ENCODE results near the gene GNAZ.

The GNAZ gene

GRCh38 chr22:23161029-23161428, 90.7 kb downstream of the GNAZ start:
- no peak for DNase-seq

DNA sequence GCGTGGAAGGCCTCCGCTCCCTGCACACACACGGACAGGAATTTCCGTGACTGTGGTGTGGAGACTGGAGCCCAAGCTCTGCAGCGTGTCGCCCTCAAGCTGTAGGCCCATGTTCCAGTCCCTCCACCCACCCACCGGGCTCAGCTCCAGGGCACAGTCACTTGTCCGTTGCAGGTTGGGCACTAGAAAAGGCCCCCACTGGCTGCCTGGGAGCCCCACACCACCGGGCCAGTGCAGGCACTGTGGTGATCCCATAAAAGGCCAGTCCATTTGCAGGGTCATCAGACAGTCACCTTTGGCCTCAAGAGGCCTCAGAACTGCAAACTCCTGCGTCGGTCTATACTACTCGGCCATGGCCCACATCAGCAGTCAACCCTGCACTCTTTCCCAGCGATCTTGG, 91.3 kb downstream of the GNAZ start:
- DNase-seq = no peak

DNA sequence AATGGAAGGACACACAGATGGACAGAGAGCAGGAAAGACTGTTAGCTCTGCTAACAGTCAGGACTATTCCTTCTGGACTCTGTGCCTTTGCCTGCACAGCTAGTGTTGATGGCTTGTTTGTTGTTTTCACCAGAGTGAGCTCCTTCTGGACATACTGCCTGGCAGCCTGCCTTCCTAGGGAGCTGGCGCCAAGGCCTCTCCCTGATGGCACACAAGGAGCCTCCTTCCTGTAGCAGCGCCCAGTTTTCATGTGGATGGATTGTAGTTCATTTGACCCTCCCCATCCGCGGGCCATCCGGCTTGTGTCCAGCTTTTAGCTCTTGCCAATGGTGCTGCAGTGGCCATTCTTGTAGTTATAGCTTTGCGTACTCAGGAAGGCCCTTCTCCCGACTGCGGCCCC, 93.3 kb downstream of the GNAZ start:
- no peak for DNase-seq

DNA sequence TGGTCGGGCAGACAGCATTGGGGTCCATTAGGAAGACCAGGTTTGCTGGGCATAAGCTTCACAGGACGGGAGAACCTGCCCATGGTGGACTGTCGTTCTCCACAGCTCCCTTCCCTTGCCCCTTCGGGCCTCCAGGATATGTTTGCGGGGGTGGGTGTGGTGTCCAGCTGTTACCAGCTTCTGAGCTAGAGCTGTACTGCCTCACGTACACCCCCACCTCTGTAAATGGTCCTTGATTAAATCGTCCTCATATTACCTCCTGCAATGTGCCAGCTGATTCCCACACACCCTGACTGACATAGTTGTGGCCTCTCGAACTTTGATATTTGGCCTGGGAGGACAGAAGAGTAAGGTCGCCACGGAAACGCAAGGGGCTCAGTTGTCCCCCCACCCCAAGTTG, 93.8 kb downstream of the GNAZ start:
- no peak for DNase-seq

DNA sequence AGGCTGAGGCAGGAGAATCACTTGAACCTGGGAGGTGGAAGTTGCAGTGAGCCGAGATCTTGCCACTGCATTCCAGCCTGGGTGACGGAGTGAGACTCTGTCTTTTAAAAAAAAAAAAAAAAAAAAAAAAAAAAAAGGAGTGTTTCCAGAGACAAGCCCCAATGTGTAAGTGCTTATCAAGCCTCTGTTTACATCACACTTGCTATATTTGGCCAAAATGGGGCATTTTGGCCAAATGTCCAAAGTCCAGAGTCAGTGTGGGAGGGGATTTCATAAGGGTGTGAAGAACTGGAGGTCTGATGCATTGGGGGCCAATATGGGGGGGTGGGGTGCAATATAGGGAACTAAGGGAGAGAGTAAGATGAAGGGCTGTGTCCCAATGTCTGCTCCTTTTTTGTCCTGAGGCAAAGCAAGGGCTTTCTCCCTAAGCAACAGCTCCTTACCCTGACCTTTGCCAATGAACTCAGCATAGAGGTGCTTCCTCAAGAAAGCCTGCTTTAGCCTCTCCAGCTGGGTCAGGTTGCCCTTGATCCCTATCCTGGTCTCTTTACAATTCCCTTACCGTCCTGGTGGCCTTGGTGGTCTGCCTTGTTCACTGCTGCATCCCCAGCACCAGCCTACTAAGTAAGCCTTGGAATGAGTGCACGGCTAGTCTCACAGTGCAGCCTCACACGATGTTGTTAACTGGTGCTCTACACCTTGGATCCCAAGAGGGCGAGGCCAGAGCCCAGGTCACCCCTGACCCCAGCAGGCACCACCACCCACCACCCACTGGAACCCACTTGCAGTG, 95.9 kb downstream of the GNAZ start:
- no peak for DNase-seq

DNA sequence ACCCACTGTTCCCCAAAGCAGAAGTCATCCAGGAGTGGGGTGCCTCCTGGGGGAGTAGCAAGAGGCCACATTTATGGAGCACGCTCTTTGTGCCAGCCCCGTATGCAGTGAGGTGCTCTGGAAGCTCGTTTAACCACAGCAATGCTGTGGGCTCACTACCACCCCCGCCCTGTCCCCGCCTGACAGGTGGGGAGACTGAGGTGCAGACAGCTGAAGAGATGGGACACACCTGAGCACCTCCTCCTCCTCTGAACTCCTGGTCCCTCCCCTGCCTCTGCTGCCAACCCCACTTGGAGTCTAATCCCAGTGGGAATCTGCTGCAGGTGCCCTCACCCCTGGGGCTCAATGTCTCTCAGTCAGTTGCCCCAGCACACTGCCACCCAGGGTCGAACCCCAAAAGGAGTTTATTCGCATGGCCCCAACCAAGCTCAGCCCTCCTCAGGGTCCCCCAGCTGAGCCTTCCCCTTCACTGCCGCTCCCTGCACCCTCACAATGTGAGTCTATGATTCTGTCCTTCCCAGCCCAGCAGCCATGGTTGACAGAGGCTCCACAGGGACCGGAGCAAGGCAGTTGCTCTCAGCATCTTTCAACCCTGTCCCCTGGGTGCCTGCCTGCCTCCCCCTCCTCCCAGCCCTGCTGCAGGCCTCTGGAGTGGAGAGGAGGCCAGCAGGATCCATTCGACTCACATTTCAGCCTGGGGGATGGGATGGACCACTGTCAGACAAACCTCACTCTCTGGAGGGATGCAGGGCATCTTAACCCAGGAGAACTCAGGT, 96.7 kb downstream of the GNAZ start:
- no peak for DNase-seq

- no peak for DNase-seq
Measured at GRCh38 chr22:23168391-23169042, 98.2 kb downstream of the GNAZ start.

DNA sequence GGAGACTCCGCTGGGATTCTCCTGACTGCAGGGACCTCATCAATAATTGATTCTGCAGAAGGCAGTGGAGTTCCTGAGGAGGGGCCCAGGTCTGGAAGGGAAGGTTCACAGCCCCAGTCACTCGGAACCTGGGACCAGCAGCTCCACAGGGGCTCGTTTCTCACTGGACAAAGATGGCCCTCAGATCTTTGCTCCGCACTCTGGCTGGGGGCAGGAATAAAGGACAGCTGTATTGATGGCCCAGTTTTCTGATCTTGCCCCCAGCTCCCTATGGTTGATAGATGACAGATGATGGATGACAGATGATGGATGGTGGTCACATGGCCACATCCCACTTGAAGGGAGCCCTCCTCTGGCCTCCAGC, 98.7 kb downstream of the GNAZ start:
- DNase-seq = no peak

Data from stimulated activated CD4-positive, alpha-beta T cell treated with anti-CD3 and anti-CD28 coated beads, Interleukin-4, amount 100 ng/mL, for 24 hours (primary cell).